GM21737 (cell line): ENCODE measurements around the gene C19orf53.
"Not testable (repeated sequence)": the region's sequence is repeated elsewhere in the genome, so short reads cannot be mapped to it uniquely, and the experiment has no call there.

ENCODE experiments used
- ATAC-seq: cut with Tn5 transposase; IDR thresholded peaks from one replicate; pipeline ENCODE4 v1.9.1; 2021; ENCODE audit warnings: mild to moderate bottlenecking, moderate library complexity; ENCODE audit not compliant: unreplicated experiment

C19orf53 gene

GRCh38 chr19:13774217-13775191 lies at the start of gene C19orf53:
Gene C19orf53, plus strand, starts transcription at chr19:13774456. Its CDS starts 22 bp downstream, at chr19:13774478.
- peak; percentile 76 for ATAC-seq

- no peak for ATAC-seq
Measured at GRCh38 chr19:13726323-13726722, 47.9 kb upstream of the C19orf53 start.

GRCh38 chr19:13727798-13728197 lies 46.5 kb upstream of the C19orf53 start:
- ATAC-seq = no peak

DNA sequence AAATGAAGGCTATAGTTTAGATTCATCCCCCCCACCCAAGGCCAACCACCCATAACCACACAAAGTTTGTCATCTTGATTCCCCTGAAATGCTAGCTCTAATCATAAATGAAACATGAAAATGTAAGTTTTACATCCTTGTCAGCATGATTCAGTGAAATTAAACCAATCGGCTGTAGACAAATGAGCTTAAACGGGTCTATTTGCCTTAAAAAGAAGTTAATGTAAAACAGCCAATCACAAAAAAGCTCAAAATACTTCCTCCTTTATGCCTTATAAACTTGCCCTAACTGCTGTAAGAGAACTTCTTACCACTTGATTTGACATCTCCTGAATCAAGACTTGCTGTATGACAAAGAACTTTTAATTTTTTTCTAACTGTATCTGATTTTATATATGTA lies 44.4 kb upstream of the C19orf53 start:
- ATAC-seq = no peak

DNA sequence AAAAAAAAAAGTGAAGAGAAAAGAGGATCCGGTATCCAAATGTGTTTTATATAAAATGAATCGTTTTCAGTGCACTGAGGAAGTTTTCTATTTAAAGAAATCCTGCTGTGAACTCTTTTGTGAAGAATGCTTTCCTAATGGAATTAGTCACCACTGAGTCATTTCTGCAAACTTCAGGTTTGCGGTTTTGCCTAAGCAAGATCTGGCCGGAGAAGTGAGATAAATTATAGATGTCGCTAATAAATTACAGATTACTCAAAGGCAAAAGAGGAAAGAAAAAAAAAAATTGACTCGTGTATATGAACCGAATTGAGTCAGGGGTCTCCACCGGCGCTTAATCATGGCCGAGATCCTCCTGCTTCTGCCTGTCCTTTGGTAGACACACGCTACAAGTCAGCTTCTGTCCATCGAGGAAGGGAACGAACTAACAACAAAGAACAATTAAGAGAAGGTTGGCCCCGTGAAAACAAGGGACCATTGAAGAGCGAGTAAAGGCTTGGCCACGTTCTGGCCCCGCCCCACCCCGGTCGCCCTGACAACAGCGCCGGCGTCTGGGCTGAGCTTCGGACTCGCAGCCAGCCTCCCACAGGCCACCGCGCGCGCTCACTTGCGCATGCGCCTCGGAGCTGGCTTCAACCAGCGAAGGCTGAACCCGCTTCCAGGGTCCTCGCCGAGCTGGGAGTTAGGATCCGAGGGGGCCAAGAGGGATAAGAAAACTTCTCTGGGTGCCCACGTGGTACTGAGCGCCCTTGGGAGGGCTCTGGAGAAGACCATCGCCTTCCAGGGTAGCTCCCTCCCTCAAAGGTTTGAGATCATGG lies 42.9 kb upstream of the C19orf53 start:
- ATAC-seq = peak; percentile 98

GRCh38 chr19:13732337-13732736 lies 41.9 kb upstream of the C19orf53 start:
- ATAC-seq = no peak

DNA sequence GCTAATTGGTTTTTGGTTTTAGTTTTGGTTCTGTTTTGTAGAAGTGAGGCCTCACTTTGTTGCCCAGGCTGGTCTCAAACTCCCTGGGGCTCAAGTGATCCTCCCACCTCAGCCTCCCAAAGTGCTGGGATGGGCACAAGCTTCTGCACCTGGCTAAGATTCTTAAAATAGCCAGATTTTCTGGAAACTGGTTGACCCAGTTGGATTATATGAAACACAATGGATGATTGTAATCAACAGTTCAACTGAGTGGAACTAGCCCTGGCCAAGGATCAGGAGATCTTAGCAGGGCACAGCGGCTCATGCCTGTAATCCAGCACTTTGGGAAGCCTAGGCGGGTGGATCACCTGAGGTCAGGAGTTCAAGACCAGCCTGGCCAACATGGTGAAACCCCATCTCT lies 39.5 kb upstream of the C19orf53 start:
- no peak for ATAC-seq

GRCh38 chr19:13738073-13738472 lies 36.2 kb upstream of the C19orf53 start:
- no peak for ATAC-seq

DNA sequence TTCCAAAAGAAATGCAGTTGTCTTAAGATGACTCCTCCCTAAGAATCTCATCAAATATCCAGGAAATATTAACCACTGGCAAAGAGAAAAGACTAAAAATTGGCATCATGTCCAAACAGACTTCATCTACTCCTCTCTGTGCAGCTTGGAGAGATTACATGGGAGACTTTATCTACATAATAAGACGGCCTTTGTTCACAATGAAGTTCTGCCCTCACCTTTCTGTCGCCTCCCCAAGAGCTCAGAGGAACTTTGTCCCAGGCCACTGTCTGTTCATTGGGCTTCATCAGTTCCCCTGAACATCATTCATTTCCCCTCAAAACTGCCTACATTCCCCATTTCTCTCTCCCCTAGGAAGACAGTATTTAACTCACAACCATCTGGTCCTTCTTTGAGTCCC lies 32.4 kb upstream of the C19orf53 start:
- no peak for ATAC-seq

DNA sequence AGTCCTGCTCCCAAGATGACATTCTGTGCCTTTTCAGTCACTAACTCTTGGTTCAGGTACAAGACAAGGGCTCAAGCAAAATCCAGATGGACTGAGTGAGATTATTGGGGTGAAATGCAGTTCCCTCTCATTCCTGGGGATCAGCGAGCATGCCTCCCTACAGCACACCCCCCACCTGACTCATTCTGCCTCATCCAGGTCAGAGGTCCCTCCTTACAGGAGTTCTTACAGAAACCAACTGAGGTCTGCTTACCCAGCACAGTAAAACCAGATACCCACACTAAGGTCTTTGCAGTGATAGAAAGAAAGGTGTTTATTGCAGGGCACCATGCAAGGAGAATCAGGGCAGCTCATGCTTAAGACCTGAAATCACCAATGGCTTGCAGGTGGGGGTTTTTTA lies 31.5 kb upstream of the C19orf53 start:
- ATAC-seq = no peak

DNA sequence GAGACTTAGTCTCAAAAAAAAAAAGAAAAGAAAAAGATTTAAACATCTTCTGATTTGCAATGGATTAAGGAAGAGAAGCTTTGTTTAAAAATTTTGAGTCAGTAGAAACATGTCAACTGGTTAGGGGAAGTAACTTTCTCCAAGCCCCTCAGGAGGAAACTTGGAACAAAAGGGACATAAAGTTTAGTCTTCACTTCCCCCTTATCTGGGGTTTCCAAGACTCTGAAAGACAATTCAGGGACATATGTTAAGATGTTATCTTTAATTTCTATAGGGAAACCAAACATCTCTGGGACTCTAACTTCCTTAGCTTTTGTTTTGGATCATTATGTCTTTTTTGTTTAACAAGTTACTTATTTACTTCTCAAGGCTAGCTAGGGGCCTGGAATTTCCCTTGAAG lies 30.1 kb upstream of the C19orf53 start:
- ATAC-seq = no peak

- no peak for ATAC-seq
Measured at GRCh38 chr19:13747098-13747453, 27.2 kb upstream of the C19orf53 start.

- no peak for ATAC-seq
Measured at GRCh38 chr19:13748169-13748828, 26.0 kb upstream of the C19orf53 start.

DNA sequence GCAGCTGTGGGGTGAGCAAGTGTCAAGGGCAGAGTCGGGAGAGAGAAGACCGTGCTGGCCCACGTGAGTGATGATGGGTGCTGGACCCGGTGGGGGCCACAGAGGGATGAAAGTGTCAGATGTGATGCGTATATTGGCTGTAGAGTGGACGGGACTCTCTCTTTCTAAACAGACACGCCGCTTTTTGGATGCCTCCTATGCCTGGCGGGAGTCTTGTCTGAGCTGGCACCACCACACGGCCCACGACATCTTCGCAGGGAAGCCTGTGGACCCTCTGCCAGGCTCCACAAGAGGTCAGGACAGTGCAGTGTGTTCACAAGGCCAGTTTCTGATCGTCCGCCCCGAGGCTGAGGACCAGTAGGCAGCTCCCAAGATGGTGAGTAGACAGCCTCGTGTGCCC lies 22.8 kb upstream of the C19orf53 start:
- ATAC-seq = no peak

DNA sequence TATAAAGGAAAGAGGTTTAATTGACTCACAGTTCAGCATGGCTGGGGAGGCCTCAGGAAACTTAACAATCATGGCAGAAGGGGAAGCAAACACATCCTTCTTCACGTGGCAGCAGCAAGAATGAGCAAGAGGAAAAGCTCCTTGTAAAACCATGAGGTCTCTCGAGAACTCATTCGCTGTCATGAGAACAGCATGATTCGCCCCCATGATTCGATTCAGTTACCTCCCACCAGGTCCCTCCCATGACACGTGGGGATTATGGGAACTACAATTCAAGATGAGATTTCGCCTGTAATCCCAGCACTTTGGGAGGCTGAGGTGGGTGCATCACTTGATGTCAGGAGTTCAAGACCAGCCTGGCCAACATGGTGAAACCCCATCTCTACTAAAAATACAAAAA lies 20.6 kb upstream of the C19orf53 start:
- ATAC-seq = not testable (repeated sequence)

GRCh38 chr19:13756210-13756609 lies 18.0 kb upstream of the C19orf53 start:
- no peak for ATAC-seq

DNA sequence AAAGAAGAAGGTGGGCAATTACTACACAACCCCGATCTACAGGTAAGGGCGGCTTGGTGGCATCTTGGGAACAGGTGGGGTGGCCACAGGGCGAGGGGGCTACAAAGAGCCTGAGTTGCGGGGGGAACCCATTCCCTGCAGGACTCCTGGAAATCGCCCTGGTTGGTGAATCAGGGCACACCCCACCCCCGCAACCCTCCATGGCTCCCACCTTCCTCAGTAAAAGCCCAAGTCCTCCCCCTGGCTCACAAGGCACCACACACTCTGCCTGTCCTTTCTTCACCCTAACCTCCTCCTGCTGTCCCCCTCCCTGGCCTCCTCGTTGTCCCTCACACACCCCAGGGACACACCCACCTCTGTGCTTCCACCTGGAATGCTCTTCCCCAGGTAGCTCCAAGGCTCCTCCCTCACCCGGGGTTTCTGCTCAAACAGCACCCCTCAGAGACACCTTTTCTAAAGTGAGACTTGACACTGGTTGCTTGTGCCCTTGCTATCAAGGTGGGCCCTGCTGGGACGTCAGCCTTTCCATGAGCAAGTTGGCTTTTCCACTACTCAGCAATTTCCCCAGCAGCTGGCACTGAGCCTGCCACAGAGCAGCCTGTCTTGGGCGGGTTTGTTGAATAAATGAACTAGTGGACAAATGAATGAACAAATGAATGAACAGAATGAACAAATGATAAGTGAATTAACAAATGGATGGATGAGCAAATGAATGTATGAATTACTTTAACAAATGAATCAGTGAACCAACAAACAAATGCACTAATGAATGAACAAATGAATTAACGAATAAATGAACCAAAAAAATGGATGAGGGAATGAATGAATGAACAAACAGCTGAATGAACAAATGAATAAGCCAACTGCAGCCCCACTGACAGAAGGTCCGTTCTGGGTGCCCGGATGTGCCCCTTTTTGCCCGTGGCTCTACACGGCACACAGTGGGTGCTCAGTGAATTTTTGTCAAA lies 16.2 kb upstream of the C19orf53 start:
- no peak for ATAC-seq

GRCh38 chr19:13758795-13759194 lies 15.5 kb upstream of the C19orf53 start:
- ATAC-seq = no peak

DNA sequence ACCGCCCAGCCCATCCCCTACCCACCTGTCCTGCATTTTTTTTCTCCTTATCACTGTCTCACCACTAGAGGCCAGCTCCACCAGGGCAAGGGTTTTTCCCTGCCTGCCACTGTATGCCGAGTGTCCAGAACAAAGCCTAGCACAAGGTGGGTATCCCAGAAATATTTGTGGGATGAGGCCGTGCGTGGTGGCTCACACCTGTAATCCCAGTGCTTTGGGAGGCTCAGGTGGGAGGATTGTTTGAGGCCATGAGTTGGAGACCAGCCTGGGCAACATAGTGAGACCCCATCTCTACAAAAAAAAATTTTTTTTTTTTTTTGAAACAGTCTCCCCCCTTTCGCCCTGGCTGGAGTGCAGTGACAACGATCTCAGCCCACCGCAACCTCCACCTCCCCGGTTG lies 12.8 kb upstream of the C19orf53 start:
- no peak for ATAC-seq

- ATAC-seq = no peak
Measured at GRCh38 chr19:13762635-13763235, 11.5 kb upstream of the C19orf53 start.
